OCI-LY1 (cell line): ENCODE data around the gene ATP1A4.

ENCODE experiments used
- EZH2 ChIP-seq: fragments of 200-600 bp; sonication (generic), shearing (Covaris generic); IDR thresholded peaks from 2 replicates; pipeline ENCODE4 v1.8.0; 2017; ENCODE audit warnings: borderline replicate concordance, mixed run types, mild to moderate bottlenecking, antibody characterized with exemption, low read length, moderate library complexity, mixed read lengths
- TF ChIP-seq, protein P1 (sequence below): fragments of 200-600 bp; sonication (generic), shearing (Covaris generic); IDR thresholded peaks from 2 replicates; pipeline ENCODE4 v1.5.1; 2017; ENCODE audit warnings: mild to moderate bottlenecking, antibody characterized with exemption, low read length, moderate library complexity, mixed read lengths

DNA sequence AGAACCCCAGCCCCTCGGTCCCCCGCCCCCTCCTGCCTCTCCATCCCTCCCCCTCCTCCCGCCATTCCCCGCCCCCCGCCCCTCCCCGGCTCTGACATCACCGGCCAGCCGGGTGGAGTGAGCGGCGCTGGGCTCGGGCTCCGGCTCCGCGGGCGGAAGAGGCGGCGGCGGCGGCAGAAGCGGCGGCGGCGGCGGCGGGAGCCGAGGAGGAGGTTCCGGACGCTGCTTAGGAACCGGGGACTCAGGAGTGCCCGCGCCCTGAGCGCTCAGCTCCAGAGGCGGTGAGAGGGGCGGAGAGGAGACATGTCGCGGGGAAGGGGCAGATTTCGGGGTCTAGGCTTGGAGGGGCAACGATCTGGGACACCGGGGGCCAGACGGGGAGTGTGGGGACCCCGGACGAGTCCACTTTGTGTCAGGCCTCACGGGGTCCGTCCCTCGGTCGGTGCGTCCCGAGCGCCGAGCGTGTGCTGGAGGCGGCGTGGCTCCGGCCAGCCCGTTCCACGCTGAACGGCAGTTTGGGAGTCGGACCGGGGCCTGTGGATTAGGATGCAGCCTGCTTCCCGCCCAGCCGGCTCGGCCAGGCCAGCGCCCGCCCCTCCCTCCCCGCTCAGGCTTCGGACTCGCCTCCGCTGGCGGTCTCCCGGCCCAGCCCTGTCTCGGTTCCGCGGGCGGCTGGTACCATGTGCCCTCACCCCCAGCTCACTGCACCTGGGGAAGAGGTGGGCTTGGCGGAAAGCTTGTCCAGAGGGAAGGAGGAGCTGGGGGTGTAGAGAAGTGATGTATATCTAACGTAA lies 54.0 kb downstream of the ATP1A4 start, which contains the start of gene PEA15:
- TF ChIP-seq, protein P1, sequence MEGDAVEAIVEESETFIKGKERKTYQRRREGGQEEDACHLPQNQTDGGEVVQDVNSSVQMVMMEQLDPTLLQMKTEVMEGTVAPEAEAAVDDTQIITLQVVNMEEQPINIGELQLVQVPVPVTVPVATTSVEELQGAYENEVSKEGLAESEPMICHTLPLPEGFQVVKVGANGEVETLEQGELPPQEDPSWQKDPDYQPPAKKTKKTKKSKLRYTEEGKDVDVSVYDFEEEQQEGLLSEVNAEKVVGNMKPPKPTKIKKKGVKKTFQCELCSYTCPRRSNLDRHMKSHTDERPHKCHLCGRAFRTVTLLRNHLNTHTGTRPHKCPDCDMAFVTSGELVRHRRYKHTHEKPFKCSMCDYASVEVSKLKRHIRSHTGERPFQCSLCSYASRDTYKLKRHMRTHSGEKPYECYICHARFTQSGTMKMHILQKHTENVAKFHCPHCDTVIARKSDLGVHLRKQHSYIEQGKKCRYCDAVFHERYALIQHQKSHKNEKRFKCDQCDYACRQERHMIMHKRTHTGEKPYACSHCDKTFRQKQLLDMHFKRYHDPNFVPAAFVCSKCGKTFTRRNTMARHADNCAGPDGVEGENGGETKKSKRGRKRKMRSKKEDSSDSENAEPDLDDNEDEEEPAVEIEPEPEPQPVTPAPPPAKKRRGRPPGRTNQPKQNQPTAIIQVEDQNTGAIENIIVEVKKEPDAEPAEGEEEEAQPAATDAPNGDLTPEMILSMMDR = no peak
- no peak for TF ChIP-seq EZH2
